HepG2 (cell line): ENCODE data around the gene SLC4A2. TPM values are rescaled to one million over a fixed set of nuclear protein-coding genes. Genes with fewer than 3 reads are reported as not detected.
A peak's percentile ranks its signal among the peaks of the same experiment; 100 is the strongest.

Experiments used
- ATAC-seq: fragments of 200-7000 bp; cut with Tn5 transposase; 3 replicates; pipeline ENCODE4 v1.9.1; 2020; ENCODE audit warnings: mild to moderate bottlenecking, moderate library complexity
- BruUV-seq: library from RNA; stranded (reverse); fragments of 400-500 nt; replicated peaks from 2 replicates; lab custom pipeline; 2021; lab: Mats Ljungman, UMichigan
- CTCF ChIA-PET: fragments of 300-600 bp; formaldehyde crosslinking; extraction: SDS; loops from one replicate; lab custom pipeline; 2021; ENCODE audit warnings: low total read pairs, inconsistent platforms, low intra/inter-chr PET ratio; lab: Yijun Ruan, JAX
- POLR2A ChIA-PET: fragments of 350-600 bp; sonication (Branson Sonifier 250); formaldehyde crosslinking; loops from one replicate; lab custom pipeline; 2020; ENCODE audit warnings: antibody characterized with exemption, inconsistent platforms; lab: Yijun Ruan, JAX
- DNase-seq: peaks from one replicate; pipeline ENCODE4 v3.0.0-alpha.2; 2015; ENCODE audit warnings: low spot score
- FAIRE-seq: peaks from 3 replicates; lab custom pipeline; 2011; peaks lifted over from hg19 to GRCh38; lab: Jason Lieb, UNC
- H2AFZ ChIP-seq: one replicate; pipeline ENCODE4 v1.6.1; 2011; ENCODE audit warnings: low read length, inconsistent platforms
- H3K27ac ChIP-seq: fragments of 300-600 bp; 3 replicates; pipeline ENCODE4 v1.8.0; 2011; ENCODE audit warnings: mixed run types, mild to moderate bottlenecking, mixed read lengths, low read length, inconsistent platforms; ENCODE audit not compliant: insufficient read depth; ENCODE audit errors: extremely low read length
- H3K27me3 ChIP-seq, 2 experiments: fragments of 200-600 bp in 1 of 2; 2 replicates in 1 of 2; 3 replicates in 1 of 2; pipeline versions ENCODE4 v1.6.0 to v1.8.0; 2011; ENCODE audit warnings: low read length in 2 of 2, mild to moderate bottlenecking in 2 of 2, moderate library complexity in 2 of 2, inconsistent platforms in 1 of 2; ENCODE audit not compliant: insufficient read depth in 2 of 2, control insufficient read depth in 1 of 2
- H3K36me3 ChIP-seq, 2 experiments: fragments of 200-600 bp in 1 of 2; replicated peaks in 1 of 2; 2 replicates in 1 of 2; 3 replicates in 1 of 2; pipeline versions ENCODE4 v1.5.1 to v1.8.0; 2011; ENCODE audit warnings: low read length in 2 of 2, inconsistent platforms in 1 of 2; ENCODE audit not compliant: insufficient read depth in 2 of 2, control insufficient read depth in 1 of 2
- H3K4me1 ChIP-seq: 2 replicates; pipeline ENCODE4 v1.5.1; 2012; ENCODE audit warnings: low read length, inconsistent platforms; ENCODE audit not compliant: insufficient read depth
- H3K4me2 ChIP-seq: 2 replicates; pipeline ENCODE4 v1.6.0; 2011; ENCODE audit warnings: low read depth, low read length, inconsistent platforms
- H3K4me3 ChIP-seq, 3 experiments: fragments of 200-600 bp in 1 of 3; sonication (generic), shearing (Covaris generic) in 1 of 3; replicated peaks in 1 of 3; 2 replicates each; pipeline ENCODE4 v1.5.1; 2011 to 2016; ENCODE audit warnings: low read length in 3 of 3, inconsistent platforms in 2 of 3, low read depth in 2 of 3, mild to moderate bottlenecking in 2 of 3, control low read depth in 1 of 3, mixed read lengths in 1 of 3; ENCODE audit not compliant: insufficient read depth in 1 of 3
- H3K79me2 ChIP-seq: one replicate; pipeline ENCODE4 v1.6.1; 2011; ENCODE audit warnings: low read length, inconsistent platforms; ENCODE audit not compliant: insufficient read depth
- H3K9ac ChIP-seq: 2 replicates; pipeline ENCODE4 v1.6.0; 2011; ENCODE audit warnings: mild to moderate bottlenecking, low read depth, low read length, inconsistent platforms; ENCODE audit not compliant: insufficient read depth
- H3K9me3 ChIP-seq: 2 replicates; pipeline ENCODE4 v1.5.1; 2012; ENCODE audit warnings: mild to moderate bottlenecking, low read length
- H4K20me1 ChIP-seq: 2 replicates; pipeline ENCODE4 v1.6.0; 2011; ENCODE audit warnings: inconsistent platforms, mild to moderate bottlenecking, low read length, moderate library complexity; ENCODE audit not compliant: insufficient read depth
- PHF20 ChIP-seq: sonication (generic); formaldehyde crosslinking; IDR thresholded peaks from 2 replicates; pipeline ENCODE4 v1.5.0; 2020; ENCODE audit warnings: mild to moderate bottlenecking, missing genetic modification reagents
- POLR2G ChIP-seq: fragments of 200-400 bp; formaldehyde crosslinking; IDR thresholded peaks from 2 replicates; pipeline ENCODE4 v1.6.1; 2018; ENCODE audit warnings: mild to moderate bottlenecking, low read depth, low read length, moderate library complexity
- TARDBP ChIP-seq: sonication (generic); formaldehyde crosslinking; IDR thresholded peaks from 2 replicates; pipeline ENCODE4 v1.8.0; 2022; ENCODE audit warnings: mild to moderate bottlenecking, missing genetic modification reagents
- TMF1 ChIP-seq: sonication (generic); formaldehyde crosslinking; IDR thresholded peaks from 2 replicates; pipeline ENCODE4 v1.8.1; 2022; ENCODE audit warnings: low read depth, missing genetic modification reagents
- ZNF225 ChIP-seq: sonication (generic); formaldehyde crosslinking; IDR thresholded peaks from 2 replicates; pipeline ENCODE4 v1.4.0; 2020; ENCODE audit warnings: mild to moderate bottlenecking, missing genetic modification reagents
- ZNF234 ChIP-seq: sonication (generic); formaldehyde crosslinking; conservative IDR thresholded peaks from 2 replicates; pipeline ENCODE4 v1.5.1; 2020; ENCODE audit warnings: mild to moderate bottlenecking, missing genetic modification reagents
- ZNF235 ChIP-seq: sonication (generic); formaldehyde crosslinking; IDR thresholded peaks from 2 replicates; pipeline ENCODE4 v1.8.1; 2023; ENCODE audit warnings: mild to moderate bottlenecking, missing genetic modification reagents, borderline replicate concordance
- ZNF292 ChIP-seq: sonication (generic); formaldehyde crosslinking; IDR thresholded peaks from 2 replicates; pipeline ENCODE4 v1.8.1; 2022; ENCODE audit warnings: mild to moderate bottlenecking, low read depth, missing genetic modification reagents, borderline replicate concordance
- ZNF317 ChIP-seq: sonication (generic); formaldehyde crosslinking; IDR thresholded peaks from 2 replicates; pipeline ENCODE4 v1.5.0; 2020; ENCODE audit warnings: mild to moderate bottlenecking, missing genetic modification reagents
- ZNF350 ChIP-seq: sonication (generic); formaldehyde crosslinking; IDR thresholded peaks from 2 replicates; pipeline ENCODE4 v1.4.0; 2020; ENCODE audit warnings: mild to moderate bottlenecking, low read depth, missing genetic modification reagents, borderline replicate concordance
- WGBS: methylation state at CpG from one replicate; pipeline ENCODE4 v1.1.6; 2017; ENCODE audit warnings: low lambda C conversion rate; 5-methylcytosine and 5-hydroxymethylcytosine counted together
- in situ Hi-C: cut with HindIII; loops from 2 replicates; pipeline ENCODE4 v1.10.0; 2017; ENCODE audit warnings: low pct_unique_long_range_greater_than_20kb; ENCODE audit not compliant: extremely low pct_ligation_motif_present
- intact Hi-C: fragments of 100-400 bp; cut with micrococcal nuclease; formaldehyde crosslinking; loops from one replicate; pipeline ENCODE4 v1.10.0; 2022; ENCODE audit not compliant: unreplicated experiment
- polyA plus RNA-seq, 8 experiments: library from polyadenylated mRNA; depleted of rRNA in 3 of 8; stranded (reverse) in 7 of 8; unstranded in 1 of 8; fragments of >200 nt; fragmentation: Illumina TruSeq in 4 of 8; extraction: Trizol in 4 of 8; gene quantifications; 2 replicates each; pipeline versions ENCODE4 v1.2.1 to v1.2.3, GENCODE V29; 2011 to 2016; ENCODE audit warnings: low read depth in 4 of 8, missing spikeins in 1 of 8, mixed read lengths in 1 of 8; ENCODE audit not compliant: insufficient read depth in 1 of 8
- total RNA-seq, 5 experiments: library from RNA; depleted of rRNA; stranded (reverse); fragments of >200 nt; fragmentation: Illumina TruSeq; extraction: Trizol; gene quantifications; 2 replicates each; pipeline ENCODE4 v1.2.3, GENCODE V29; 2016; ENCODE audit warnings: low read depth in 1 of 5
- TF ChIP-seq, protein P1 (sequence below): sonication (generic); formaldehyde crosslinking; conservative IDR thresholded peaks from 2 replicates; pipeline ENCODE4 v1.8.0; 2022; ENCODE audit warnings: mild to moderate bottlenecking, moderate library complexity, missing genetic modification reagents

The SLC4A2 gene
- total and polyA plus RNA-seq, 2 of the 13 experiments (the other 11 are each of a cell fraction or from before 2014, with no cell fraction given) = 51.9 to 73.4 TPM

GRCh38 chr7:151085329-151085690 is 25.9 kb downstream of the SLC4A2 start:
- H3K27me3 ChIP-seq = no peaks in the 10 kb centered on the region; a peak in 1 of 5 replicates
- H3K4me3 ChIP-seq = peak overlapping the region in 1 of 3 experiments; percentile 83; a peak in 2 of 6 replicates
- WGBS = 41% methylated on average over 5 of the region's 5 CpGs
- H2AFZ ChIP-seq = no peak overlapping the region
- in situ Hi-C loops (no loop called here), intact Hi-C loops (loop anchor here (10.0 kb wide), 1 partner anchor 159 kb away; the partner anchor contains the start of gene SMARCD3)
- H3K4me2 ChIP-seq = peak overlapping the region; percentile 97
- no TSS peak for BruUV-seq
- FAIRE-seq = no peak
- H3K9ac ChIP-seq = peak overlapping the region; percentile 71; the same call in 1 of the 2 replicates
- no peak overlapping the region for H3K27ac ChIP-seq
- TF ChIP-seq ZNF234 (CRISPR knock-in tag) = no peak
- TF ChIP-seq ZNF235 (CRISPR knock-in tag) = 0 out of 2 replicates have a peak, but pooled peaks have one; percentile 10
- TF ChIP-seq PHF20 (CRISPR knock-in tag) = 0 out of 2 replicates have a peak, but pooled peaks have one; percentile 6
- TF ChIP-seq TMF1 (CRISPR knock-in tag) = peak; percentile 10; the same call in 1 of the 2 replicates
- peaks cover 0 to 1% of the 10 kb centered on the region in 2 experiments; a peak in 1 of 5 replicates for H3K36me3 ChIP-seq
- H3K79me2 ChIP-seq = peaks cover 53% of the 10 kb centered on the region
- H4K20me1 ChIP-seq = peaks cover 22% of the 10 kb centered on the region
- H3K4me1 ChIP-seq = peaks cover 64% of the 10 kb centered on the region
- no peak for ATAC-seq
- DNase-seq = no peak
- POLR2A ChIA-PET = interaction anchor here (1.3 to 6.7 kb wide), 6 partner anchors 9 to 76 kb away, joined by 3 to 82 read pairs (median 6); partner anchors contain the start of gene SLC4A2
- H3K9me3 ChIP-seq = no peaks in the 10 kb centered on the region
- CTCF ChIA-PET = no interaction called here

DNA sequence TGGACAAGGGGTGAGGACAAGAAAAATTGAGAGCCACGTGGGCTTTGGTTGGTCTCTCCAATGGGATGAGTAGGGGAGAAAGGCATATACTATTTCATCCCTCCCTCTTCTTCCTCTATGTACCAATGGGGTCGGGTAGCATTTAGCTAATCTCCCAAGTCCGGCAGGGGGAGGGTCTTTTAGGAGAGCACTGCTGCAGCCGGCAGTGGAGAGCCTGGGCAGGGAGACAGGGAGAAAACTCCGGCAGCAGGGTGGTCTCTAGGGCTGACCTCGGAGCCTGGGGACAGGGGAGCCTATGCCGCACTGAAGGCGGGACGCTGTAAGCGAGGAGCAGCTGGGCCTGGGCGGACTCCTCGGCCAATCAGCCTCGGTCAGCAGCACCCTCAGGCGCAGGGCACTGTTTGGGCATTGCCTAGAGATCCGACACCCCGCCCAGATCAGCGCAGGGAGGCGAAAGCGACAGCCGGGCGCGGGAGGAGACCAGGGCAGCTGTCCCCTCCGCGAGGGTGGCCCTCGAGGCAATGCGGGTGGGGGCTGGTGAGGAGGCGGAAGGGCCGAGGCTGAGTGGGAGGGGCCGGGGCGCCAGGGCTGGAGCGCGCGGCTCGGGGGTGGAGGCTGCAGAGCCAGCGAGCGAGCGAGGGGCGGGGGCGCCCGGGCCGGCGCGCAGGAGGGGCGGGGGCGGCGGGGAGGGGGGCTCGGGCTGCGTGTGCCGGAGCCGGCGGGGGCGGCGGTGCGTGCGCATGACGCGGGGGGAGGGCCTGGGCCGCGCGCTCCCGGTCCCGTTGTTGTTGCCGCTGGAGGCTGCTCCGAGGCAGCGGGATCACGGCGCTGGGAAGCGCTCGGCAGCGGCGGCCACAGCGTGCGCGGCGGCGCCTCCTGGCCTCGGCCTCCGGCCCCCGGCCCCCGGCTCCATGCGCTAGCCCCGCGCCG is 26.6 kb downstream of the SLC4A2 start, which contains the start of gene AGAP3:
Gene AGAP3, plus strand, starts transcription at position 785 of the 930 bp plus-strand sequence. CDS start 267 bp downstream, outside the sequence.
- Histone ChIP-seq H3K4me3 (peak within 1 kb of the TSS; percentile 93 to 98 (median 95)), H3K27ac (peak within 1 kb of the TSS; percentile 70), H3K9ac (peak within 1 kb of the TSS; percentile 88), H3K9me3 (no peaks in the 10 kb centered on the region), H4K20me1 (peaks cover 25% of the 10 kb centered on the region), H3K27me3 (no peaks in the 10 kb centered on the region; a peak in 1 of 5 replicates), H3K4me1 (peaks cover 70% of the 10 kb centered on the region), H2AFZ (peak within 1 kb of the TSS; percentile 59), H3K36me3 (peaks cover 0 to 1% of the 10 kb centered on the region in 2 experiments; a peak in 2 of 5 replicates), H3K4me2 (peak within 1 kb of the TSS; percentile 97), H3K79me2 (peaks cover 55% of the 10 kb centered on the region)
- 2% methylated on average over 7 of the region's 84 CpGs for WGBS
- peak; percentile 40 for ATAC-seq
- in situ Hi-C loops = no loop called here
- BruUV-seq = no TSS peak
- peak; percentile 75 for DNase-seq
- POLR2A ChIA-PET = interaction anchor here (1.3 to 6.7 kb wide), 6 partner anchors 9 to 76 kb away, joined by 3 to 82 read pairs (median 6); partner anchors contain the start of gene SLC4A2
- intact Hi-C loops = loop anchor here (2.0 to 10.0 kb wide), 2 partner anchors 27 to 159 kb away; partner anchors contain the start of genes SLC4A2 and SMARCD3
- CTCF ChIA-PET = interaction anchor here (2.2 kb wide), 1 partner anchor 25 kb away, joined by 6 read pairs; no protein-coding TSS in a partner anchor
- peak; percentile 39 for FAIRE-seq
- TF ChIP-seq TARDBP (CRISPR knock-in tag) = peak; percentile 79; the same call in 1 of the 2 replicates
- TF ChIP-seq ZNF350 = peak; percentile 56
- 0 out of 2 replicates have a peak, but pooled peaks have one; percentile 44 for TF ChIP-seq ZNF225
- TF ChIP-seq ZNF317 = peak; percentile 40; the same call in 1 of the 2 replicates
- peak; percentile 91 for TF ChIP-seq POLR2G
- TF ChIP-seq, protein P1, sequence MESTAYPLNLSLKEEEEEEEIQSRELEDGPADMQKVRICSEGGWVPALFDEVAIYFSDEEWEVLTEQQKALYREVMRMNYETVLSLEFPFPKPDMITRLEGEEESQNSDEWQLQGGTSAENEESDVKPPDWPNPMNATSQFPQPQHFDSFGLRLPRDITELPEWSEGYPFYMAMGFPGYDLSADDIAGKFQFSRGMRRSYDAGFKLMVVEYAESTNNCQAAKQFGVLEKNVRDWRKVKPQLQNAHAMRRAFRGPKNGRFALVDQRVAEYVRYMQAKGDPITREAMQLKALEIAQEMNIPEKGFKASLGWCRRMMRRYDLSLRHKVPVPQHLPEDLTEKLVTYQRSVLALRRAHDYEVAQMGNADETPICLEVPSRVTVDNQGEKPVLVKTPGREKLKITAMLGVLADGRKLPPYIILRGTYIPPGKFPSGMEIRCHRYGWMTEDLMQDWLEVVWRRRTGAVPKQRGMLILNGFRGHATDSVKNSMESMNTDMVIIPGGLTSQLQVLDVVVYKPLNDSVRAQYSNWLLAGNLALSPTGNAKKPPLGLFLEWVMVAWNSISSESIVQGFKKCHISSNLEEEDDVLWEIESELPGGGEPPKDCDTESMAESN (CRISPR knock-in tag) = 0 out of 2 replicates have a peak, but pooled peaks have one; percentile 26
- peak; percentile 81 for TF ChIP-seq ZNF292
